KOPT-K1 (cell line): ENCODE results near the gene FCHSD1.

ENCODE experiments used
- H3K27ac ChIP-seq: fragments of 200-600 bp; sonication (generic); 2 replicates; pipeline ENCODE4 v1.5.1; 2016; ENCODE audit warnings: antibody characterized with exemption, mild to moderate bottlenecking, low read depth, low read length; ENCODE audit not compliant: poor library complexity, severe bottlenecking
- H3K36me3 ChIP-seq: fragments of 200-600 bp; sonication (generic); 2 replicates; pipeline ENCODE4 v1.5.1; 2017; ENCODE audit warnings: antibody characterized with exemption, mild to moderate bottlenecking, low read length, moderate library complexity; ENCODE audit not compliant: insufficient read depth
- H3K9me3 ChIP-seq: fragments of 200-600 bp; sonication (generic); 2 replicates; pipeline ENCODE4 v1.5.1; 2017; ENCODE audit warnings: antibody characterized with exemption, low read length, mild to moderate bottlenecking; ENCODE audit not compliant: insufficient read depth, poor library complexity, severe bottlenecking

FCHSD1 gene

DNA sequence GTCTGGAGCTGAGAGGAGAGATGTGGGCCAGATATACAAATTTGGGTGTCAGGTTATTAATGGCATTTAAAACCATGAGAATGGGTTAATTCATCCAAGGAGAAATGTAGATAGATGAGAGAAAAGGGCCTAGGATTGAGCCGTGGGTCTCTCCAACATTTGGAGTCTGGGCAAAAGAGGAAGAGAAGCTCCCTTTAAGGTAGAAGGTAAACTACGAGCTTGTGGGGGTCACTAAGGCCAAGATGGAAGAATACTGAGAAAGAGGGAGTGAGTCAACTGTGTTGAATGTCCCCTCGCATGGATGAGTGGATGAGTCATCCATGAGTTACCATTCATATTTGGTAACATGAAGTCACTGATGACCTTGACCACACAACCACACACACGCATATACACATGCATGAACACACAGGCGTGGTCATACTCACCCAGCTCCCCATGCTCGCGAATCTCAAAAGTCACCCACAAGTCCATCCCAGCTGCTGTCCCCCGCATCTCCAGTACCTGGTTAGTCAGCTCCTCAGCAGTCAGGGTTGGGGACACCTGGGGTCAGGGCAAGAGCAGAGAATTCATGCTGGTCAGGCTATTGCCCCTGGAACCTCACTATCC is 6.8 kb upstream of the FCHSD1 start:
- Histone ChIP-seq H3K27ac (no peak overlapping the region), H3K9me3 (no peaks in the 10 kb centered on the region), H3K36me3 (no peaks in the 10 kb centered on the region)

DNA sequence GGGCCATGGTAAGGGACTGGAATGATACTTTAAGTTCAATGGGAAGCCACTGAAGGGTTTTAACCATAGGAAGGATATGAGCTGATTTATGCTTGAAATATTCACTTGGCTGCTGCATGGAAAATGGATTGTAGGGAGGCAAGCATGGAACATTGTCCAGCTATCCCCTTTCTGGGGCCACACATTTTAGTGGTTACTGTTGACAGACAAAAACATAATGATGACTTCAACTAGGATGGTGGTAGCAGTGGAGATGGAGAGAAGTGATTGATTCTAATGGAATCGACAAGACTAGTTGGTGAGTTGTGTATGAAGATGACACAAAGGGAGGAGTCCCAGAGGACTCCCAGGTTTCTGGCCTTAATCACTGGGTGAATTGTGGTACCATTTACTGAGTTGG is 6.2 kb upstream of the FCHSD1 start:
- no peaks in the 10 kb centered on the region for H3K36me3 ChIP-seq

DNA sequence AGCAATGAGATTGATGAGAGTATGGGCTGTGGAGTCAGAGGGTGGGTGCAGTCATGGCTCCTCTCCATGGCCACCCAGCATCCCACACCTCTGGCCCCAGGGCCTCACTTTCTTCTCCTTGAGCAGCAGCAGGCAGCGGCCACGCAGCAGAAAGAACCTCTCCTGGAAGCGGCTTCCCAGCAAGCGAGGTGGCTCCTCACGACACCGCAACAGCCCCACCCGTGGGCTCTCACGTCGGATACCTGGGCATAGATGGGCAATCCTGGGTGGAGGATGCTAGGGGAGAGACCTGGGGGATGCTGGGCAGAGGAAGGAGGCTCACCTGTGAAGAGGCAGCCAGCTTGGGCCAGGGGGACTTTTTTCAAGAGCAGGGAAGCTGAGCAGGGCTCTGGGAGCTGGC is 5.2 kb upstream of the FCHSD1 start:
- Histone ChIP-seq H3K27ac (no peak overlapping the region), H3K9me3 (no peaks in the 10 kb centered on the region), H3K36me3 (no peaks in the 10 kb centered on the region)

More for the DNA sequence above, 6.2 kb upstream of the FCHSD1 start:
- Histone ChIP-seq H3K9me3 (no peaks in the 10 kb centered on the region), H3K27ac (no peak overlapping the region)

DNA sequence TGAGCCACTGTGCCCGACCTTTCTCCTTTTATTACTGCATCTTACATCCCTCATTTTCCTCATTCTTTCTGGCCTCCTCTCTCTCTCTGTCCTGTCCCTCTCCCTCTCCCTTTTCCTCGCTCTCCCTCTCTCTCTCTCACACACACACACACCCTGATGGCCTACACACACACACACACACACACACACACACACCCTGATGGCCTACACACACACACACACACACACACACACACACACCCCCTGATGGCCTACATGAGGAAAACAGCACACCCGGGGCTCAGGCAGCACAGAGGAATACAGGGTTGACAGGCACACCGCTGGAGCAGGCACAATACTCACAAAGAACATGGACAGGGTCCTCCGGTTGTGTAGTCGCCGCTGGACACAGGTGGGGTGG is 3.8 kb upstream of the FCHSD1 start:
- Histone ChIP-seq H3K9me3 (no peaks in the 10 kb centered on the region), H3K36me3 (no peaks in the 10 kb centered on the region), H3K27ac (no peak overlapping the region)

DNA sequence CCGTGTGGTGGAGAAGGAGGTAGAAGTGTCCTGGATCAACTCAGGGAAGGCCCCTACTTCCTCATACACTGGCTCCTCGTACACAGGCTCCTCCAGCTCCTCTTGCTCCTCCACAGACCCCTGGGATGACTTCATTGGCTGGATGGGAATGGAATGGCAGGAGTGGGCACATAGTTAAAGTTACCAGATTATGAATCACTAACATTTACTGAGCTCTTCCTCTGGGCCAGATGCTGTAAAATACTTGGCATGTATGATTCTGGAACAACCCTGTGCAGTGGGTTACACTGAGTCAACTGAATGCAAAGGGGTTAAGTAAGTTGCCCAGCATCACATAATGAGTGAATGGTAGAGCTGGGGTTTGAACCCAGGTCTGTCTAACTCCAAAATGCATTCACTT is 3.1 kb upstream of the FCHSD1 start:
- Histone ChIP-seq H3K9me3 (no peaks in the 10 kb centered on the region), H3K36me3 (no peaks in the 10 kb centered on the region), H3K27ac (no peak overlapping the region)

DNA sequence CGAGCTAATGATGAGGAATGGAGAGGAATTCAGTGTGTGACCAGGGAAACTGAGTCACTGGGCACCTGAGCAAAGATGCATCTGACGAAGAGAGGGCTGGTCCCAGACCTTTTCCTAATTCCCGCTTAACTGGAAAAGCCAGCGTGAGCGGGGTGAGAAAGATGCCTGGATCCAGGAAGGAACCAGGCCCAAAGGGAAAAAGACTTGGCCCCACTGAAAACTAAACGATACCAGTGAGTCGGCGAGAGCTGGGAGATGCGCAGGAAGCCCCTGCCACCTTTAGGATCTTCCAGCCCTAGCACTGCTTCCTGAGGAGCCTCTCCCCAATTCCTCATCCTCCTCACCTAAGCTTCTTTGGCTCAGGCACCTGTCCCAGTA is 499 bp upstream of the FCHSD1 start:
- no peak overlapping the region for H3K27ac ChIP-seq
- no peaks in the 10 kb centered on the region for H3K9me3 ChIP-seq
- H3K36me3 ChIP-seq: no peaks in the 10 kb centered on the region

DNA sequence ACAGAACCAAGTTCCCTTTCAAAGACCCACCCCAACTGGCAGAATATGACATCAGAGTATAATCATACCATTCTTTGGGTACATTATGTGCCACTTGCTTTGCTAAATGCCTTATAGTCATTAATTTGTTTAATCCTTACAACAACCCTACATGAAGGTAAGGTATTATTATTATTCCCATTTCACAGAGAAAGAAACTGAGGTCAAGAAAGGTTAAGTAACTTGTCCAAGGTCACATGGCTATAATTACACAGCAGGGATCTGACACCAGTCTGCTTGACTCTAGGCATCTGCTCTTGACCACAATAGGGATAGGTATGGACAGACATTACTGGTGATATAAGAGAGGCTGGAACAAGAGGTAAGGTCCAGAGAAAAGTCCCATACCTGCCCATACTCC is 1.2 kb downstream of the FCHSD1 start:
- Histone ChIP-seq H3K27ac (no peak overlapping the region), H3K9me3 (no peaks in the 10 kb centered on the region), H3K36me3 (no peaks in the 10 kb centered on the region)

DNA sequence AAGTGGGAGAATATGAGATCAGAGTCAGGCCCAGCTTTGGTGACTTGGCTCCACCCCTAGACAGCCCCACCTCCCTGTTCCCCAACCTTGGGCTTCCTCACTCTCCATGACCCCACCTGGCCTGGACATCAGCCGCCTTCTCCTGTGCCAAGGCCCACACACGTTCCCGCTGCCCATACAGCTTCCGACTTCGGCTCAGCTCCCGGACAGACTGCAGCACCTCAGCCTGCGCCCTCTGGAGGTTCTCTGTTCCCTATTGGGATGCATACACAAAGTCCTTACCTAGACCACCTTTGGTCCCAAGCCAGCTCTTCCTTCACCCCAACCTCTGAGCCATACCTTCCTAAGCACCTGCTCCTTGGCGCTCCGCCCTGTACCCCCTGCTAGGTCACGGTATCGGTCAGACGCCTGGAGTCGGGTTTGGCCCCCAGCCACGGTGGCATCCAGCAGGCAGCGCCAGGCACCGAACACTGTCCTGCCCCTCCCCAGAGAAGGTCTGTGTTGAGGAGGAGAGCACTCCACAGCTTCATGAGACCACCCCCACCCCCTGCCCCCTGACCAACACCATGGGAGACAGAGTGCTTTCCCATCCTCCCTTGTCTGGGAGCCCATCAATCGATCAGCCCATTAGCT is 2.0 kb downstream of the FCHSD1 start:
- no peak overlapping the region for H3K27ac ChIP-seq
- H3K36me3 ChIP-seq: no peaks in the 10 kb centered on the region
- H3K9me3 ChIP-seq: no peaks in the 10 kb centered on the region

DNA sequence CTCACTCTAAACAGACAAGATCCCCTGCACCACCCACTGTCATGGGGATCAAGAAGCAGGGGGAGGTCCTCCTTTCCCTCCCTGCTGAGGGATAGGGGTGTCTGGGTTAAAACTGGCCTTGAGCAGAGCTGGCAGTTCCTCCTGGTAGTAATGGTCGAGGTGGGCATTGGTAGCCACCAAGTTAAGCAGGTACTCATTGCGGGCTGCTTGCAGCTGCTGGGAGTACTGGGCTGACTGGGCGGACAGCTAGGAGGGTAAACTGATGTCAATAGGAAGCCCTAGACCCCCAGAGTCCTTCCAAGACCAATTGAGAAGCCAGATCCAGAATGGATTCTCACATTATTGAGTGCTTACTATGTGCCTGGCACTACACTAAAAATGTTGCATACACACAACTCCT is 3.4 kb downstream of the FCHSD1 start:
- H3K9me3 ChIP-seq: no peaks in the 10 kb centered on the region
- H3K36me3 ChIP-seq: no peaks in the 10 kb centered on the region
- no peak overlapping the region for H3K27ac ChIP-seq

DNA sequence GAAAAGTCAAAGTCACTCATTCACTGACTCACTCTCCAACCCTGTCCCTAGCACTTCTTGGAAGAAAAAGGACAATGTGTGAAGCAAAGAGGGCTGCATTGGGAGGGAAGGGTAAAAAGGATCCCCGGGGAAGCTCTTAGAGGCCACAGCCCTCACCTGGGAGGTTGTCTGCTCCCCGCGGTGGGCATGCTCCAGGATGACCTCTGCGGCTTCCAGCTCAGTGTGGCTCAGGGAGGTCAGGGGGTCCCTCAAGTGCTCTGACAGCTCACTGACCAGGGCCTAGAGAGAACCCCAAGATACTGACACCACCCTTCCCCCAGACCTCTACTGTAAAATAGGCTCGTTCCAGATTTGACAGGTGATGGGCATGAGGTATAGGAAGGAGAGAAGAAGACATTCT is 4.0 kb downstream of the FCHSD1 start:
- no peaks in the 10 kb centered on the region for H3K36me3 ChIP-seq

DNA sequence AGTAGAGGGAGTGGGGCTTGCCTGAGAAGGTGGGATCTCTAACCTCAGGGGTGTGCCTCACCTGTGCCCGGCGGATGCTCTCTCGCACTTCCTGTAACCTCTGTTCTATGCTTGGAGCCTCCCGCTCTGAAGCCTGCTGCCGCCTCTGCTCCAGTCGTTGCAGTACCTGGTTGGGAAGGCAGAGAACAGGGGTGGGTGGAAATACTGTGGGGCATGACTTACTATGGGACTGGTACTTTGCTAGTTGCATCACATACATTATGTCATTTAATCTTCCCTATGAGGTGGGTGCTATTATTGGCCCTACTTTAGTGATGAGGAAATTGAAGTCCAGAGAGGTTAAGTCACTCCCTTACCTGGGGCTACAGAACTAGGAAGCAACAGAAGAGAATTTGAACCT is 5.2 kb downstream of the FCHSD1 start:
- H3K36me3 ChIP-seq: no peaks in the 10 kb centered on the region
- H3K9me3 ChIP-seq: no peaks in the 10 kb centered on the region
- no peak overlapping the region for H3K27ac ChIP-seq

More for the DNA sequence above, 4.0 kb downstream of the FCHSD1 start:
- H3K9me3 ChIP-seq: no peaks in the 10 kb centered on the region
- no peak overlapping the region for H3K27ac ChIP-seq

DNA sequence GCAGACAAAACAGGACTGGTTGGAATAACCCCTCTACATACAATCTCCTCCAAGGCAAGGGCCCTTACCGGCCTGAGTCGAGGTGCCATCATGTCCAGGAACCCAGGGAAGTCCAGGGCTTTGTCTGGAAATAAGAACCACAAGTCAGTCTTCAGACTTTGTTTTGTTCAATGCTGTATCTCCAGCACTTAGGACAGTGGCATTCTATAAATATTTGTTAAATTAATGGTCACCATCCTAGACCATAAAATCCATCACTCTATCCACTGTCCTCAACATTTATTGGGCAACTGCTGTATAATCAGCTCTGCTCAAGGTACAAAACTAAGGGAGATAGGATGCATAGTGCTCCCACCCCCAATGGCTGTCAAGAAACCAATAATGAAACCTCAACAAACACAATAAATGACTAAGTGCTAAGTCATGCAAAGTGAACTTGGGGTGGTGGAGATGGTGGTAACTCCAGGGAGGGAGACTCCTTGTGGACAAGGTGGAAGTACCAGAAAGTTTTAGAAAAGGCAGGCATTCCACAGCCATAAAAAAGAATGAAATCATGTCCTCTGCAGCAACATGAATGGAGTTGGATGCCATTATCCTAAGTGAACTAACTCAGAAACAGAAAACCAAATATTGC is 9.5 kb downstream of the FCHSD1 start:
- Histone ChIP-seq H3K9me3 (no peaks in the 10 kb centered on the region), H3K27ac (no peak overlapping the region), H3K36me3 (no peaks in the 10 kb centered on the region)

DNA sequence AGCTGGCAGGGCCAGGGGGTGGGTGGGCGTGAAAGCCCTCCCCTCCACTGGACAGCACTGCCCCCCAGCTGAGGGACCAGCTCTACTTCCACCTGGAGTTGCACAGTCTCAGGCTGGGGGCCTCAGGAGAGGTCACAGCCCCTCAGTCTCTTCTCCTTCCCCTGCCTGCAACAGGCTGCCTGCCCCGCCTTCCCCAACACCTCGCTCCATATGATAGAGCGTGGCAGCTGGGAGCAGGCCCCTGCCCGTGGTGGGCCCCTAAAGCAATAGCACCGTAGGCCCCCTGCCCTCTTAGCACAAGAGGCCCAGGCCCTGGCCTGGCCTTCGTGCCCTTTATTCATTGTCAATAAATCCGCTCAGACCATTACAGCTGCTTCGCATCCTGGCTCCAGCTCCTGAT is 10.5 kb downstream of the FCHSD1 start:
- no peak overlapping the region for H3K27ac ChIP-seq
- no peaks in the 10 kb centered on the region for H3K36me3 ChIP-seq
- H3K9me3 ChIP-seq: no peaks in the 10 kb centered on the region

DNA sequence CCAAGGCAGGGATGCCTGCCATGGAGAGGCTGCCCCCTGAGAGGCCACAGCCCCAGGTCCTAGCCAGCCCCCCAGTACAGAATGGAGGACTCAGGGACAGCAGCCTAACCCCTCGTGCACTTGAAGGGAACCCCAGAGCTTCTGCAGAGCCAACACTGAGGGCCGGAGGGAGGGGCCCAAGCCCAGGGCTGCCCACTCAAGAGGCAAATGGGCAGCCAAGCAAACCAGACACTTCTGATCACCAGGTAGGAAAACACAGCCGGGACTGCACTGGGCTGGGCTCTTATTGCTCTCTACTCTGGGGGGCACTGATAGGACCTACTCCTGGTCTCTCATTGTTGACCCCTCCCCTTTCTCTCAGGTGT is 11.2 kb downstream of the FCHSD1 start:
- no peak overlapping the region for H3K27ac ChIP-seq
- no peaks in the 10 kb centered on the region for H3K9me3 ChIP-seq
- H3K36me3 ChIP-seq: no peaks in the 10 kb centered on the region

DNA sequence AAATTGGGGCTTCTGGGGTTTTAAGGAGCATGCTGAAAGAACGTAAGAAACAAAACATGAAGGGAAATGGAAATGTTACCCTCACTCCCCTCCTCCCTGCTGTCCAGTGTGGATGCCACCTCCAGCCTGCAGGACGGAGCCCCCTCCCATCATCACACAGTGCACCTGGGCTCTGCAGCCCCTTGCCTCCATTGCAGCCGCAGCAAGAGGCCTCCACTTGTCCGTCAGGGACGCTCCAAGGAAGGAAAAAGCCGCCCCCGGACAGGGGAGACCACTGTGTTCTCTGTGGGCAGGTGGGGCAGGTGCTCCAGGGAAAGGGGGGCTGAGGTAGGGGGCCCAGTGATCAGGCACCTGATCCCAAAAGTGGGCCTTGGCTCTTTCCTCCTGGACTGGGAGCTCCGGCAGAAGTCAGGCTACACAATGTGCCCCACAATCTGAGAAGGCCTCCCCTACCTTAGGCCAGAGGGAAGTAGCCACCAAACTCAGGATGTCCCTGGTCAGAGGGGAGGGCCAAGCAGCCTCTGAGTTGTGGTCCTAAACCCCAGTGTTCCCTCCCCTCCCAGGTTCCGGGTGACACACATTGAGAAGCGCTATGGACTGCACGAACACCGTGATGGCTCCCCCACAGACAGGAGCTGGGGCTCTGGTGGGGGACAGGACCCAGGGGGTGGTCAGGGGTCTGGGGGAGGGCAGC is 11.7 kb downstream of the FCHSD1 start:
- no peaks in the 10 kb centered on the region for H3K9me3 ChIP-seq
- H3K27ac ChIP-seq: no peak overlapping the region
- no peaks in the 10 kb centered on the region for H3K36me3 ChIP-seq
